Measurements from ENCODE around the gene PPCDC.

GRCh38 chr15:75053748-75054125 lies 30.3 kb downstream of the PPCDC start:
- no peak for TF ChIP-seq POLR2A (IDR thresholded peaks at IDR 0.05; ENCODE audit: low read depth, low read length)
- TF ChIP-seq POU2F2 (IDR thresholded peaks at IDR 0.05; ENCODE audit: low read depth, low read length) = no peak
- no peak for TF ChIP-seq TAF1 (IDR thresholded peaks at IDR 0.05; ENCODE audit: low read depth, low read length)
- TF ChIP-seq POLR2AphosphoS5 (IDR thresholded peaks at IDR 0.05; ENCODE audit: low read depth, low read length) = no peak
- TF ChIP-seq SPI1 (IDR thresholded peaks at IDR 0.05; ENCODE audit: low read depth, low read length) = no peak
- no peak for TF ChIP-seq PAX5 (IDR thresholded peaks at IDR 0.05; ENCODE audit: insufficient read depth, low read length, severe bottlenecking)

Data from GM12891 (cell line).